MM.1S (cell line): ENCODE results near the gene CDK16.
"Not testable (repeated sequence)": the region's sequence is repeated elsewhere in the genome, so short reads cannot be mapped to it uniquely, and the experiment has no call there.

Experiments used
- DNase-seq: peaks from one replicate; pipeline ENCODE4 v3.0.0-alpha.2; 2015
- H2AFZ ChIP-seq: fragments of 300-600 bp; sonication (generic); 2 replicates; pipeline ENCODE4 v1.6.0; 2016; ENCODE audit warnings: antibody characterized with exemption, low read length
- H3F3A ChIP-seq: fragments of 300-600 bp; sonication (generic); 2 replicates; pipeline ENCODE4 v1.6.1; 2016; ENCODE audit warnings: mild to moderate bottlenecking, antibody characterized with exemption, low read length, moderate library complexity, mixed read lengths; ENCODE audit not compliant: insufficient read depth
- H3K27ac ChIP-seq: fragments of 300-600 bp; sonication (generic); 2 replicates; pipeline ENCODE4 v1.5.1; 2016; ENCODE audit warnings: mild to moderate bottlenecking, low read length
- H3K27me3 ChIP-seq: fragments of 300-600 bp; sonication (generic); replicated peaks from 2 replicates; pipeline ENCODE4 v1.6.0; 2016; ENCODE audit warnings: low read length; ENCODE audit not compliant: insufficient read depth
- H3K36me3 ChIP-seq: fragments of 300-600 bp; sonication (generic); replicated peaks from 2 replicates; pipeline ENCODE4 v1.6.1; 2016; ENCODE audit warnings: mild to moderate bottlenecking, low read length, mixed read lengths; ENCODE audit not compliant: insufficient read depth
- H3K4me1 ChIP-seq: fragments of 300-600 bp; sonication (generic); 2 replicates; pipeline ENCODE4 v1.6.1; 2016; ENCODE audit warnings: low read length, mixed read lengths
- H3K4me2 ChIP-seq: fragments of 300-600 bp; sonication (generic); 2 replicates; pipeline ENCODE4 v1.6.0; 2016; ENCODE audit warnings: low read depth, low read length
- H3K4me3 ChIP-seq: fragments of 300-600 bp; sonication (generic); 2 replicates; pipeline ENCODE4 v1.5.1; 2016; ENCODE audit warnings: low read length, mixed read lengths
- H3K79me2 ChIP-seq: fragments of 300-600 bp; sonication (generic); 2 replicates; pipeline ENCODE4 v1.6.1; 2016; ENCODE audit warnings: mixed run types, low read length, mixed read lengths
- H3K9ac ChIP-seq: fragments of 300-600 bp; sonication (generic); 2 replicates; pipeline ENCODE4 v1.6.1; 2016; ENCODE audit warnings: low read length, mixed read lengths
- H3K9me2 ChIP-seq: fragments of 300-600 bp; sonication (generic); replicated peaks from 2 replicates; pipeline ENCODE4 v1.6.1; 2016; ENCODE audit warnings: mild to moderate bottlenecking, low read length, mixed read lengths; ENCODE audit not compliant: insufficient read depth
- H3K9me3 ChIP-seq: fragments of 300-600 bp; sonication (generic); replicated peaks from 2 replicates; pipeline ENCODE4 v1.6.1; 2016; ENCODE audit warnings: mild to moderate bottlenecking, low read length, mixed read lengths; ENCODE audit not compliant: insufficient read depth
- H4K20me1 ChIP-seq: fragments of 300-600 bp; sonication (generic); 2 replicates; pipeline ENCODE4 v1.6.1; 2016; ENCODE audit warnings: mild to moderate bottlenecking, low read length, moderate library complexity, mixed read lengths; ENCODE audit not compliant: insufficient read depth
- EZH2 ChIP-seq: fragments of 300-600 bp; sonication (generic); optimal IDR thresholded peaks from 2 replicates; pipeline ENCODE3; 2017; ENCODE audit warnings: low read depth, mild to moderate bottlenecking, antibody characterized with exemption, low read length, mixed read lengths
- EZH2phosphoT487 ChIP-seq: fragments of 300-600 bp; sonication (generic); IDR thresholded peaks from 2 replicates; pipeline ENCODE4 v1.6.1; 2018; ENCODE audit warnings: antibody characterized with exemption, low read length
- TF ChIP-seq, protein P1 (sequence below): fragments of 300-600 bp; sonication (generic); IDR thresholded peaks from 2 replicates; pipeline ENCODE4 v1.5.1; 2016; ENCODE audit warnings: antibody characterized with exemption, low read length, mixed read lengths

The CDK16 gene

DNA sequence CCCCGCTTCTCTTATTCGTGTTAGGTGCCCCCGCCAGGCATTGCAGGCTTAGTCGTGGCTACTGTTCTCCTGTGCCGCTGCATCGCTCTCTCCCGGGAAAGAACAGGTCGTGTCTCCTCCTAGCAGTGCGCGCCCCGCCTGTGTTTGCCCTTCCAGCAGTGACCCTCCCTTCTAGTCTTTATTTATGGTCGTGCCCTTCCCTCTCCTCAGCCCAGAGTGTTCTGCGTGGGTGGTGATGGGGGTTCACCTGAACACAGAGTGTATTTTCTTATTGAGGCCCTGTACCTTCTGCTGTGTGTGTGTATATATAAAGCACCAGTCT, 29.5 kb downstream of the CDK16 start:
- TF ChIP-seq EZH2 (no peak), EZH2phosphoT487 (no peak)
- TF ChIP-seq, protein P1, sequence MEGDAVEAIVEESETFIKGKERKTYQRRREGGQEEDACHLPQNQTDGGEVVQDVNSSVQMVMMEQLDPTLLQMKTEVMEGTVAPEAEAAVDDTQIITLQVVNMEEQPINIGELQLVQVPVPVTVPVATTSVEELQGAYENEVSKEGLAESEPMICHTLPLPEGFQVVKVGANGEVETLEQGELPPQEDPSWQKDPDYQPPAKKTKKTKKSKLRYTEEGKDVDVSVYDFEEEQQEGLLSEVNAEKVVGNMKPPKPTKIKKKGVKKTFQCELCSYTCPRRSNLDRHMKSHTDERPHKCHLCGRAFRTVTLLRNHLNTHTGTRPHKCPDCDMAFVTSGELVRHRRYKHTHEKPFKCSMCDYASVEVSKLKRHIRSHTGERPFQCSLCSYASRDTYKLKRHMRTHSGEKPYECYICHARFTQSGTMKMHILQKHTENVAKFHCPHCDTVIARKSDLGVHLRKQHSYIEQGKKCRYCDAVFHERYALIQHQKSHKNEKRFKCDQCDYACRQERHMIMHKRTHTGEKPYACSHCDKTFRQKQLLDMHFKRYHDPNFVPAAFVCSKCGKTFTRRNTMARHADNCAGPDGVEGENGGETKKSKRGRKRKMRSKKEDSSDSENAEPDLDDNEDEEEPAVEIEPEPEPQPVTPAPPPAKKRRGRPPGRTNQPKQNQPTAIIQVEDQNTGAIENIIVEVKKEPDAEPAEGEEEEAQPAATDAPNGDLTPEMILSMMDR, result no peak
- Histone ChIP-seq H3K9me3 (no peaks in the 10 kb centered on the region), H3K4me1 (no peaks in the 10 kb centered on the region), H3K4me2 (no peak overlapping the region), H3K4me3 (no peak overlapping the region), H3K27ac (no peak overlapping the region), H3K36me3 (no peaks in the 10 kb centered on the region), H3K79me2 (no peaks in the 10 kb centered on the region), H2AFZ (no peak overlapping the region), H3K9ac (no peak overlapping the region), H3F3A (no peaks in the 10 kb centered on the region), H3K27me3 (no peaks in the 10 kb centered on the region), H4K20me1 (no peaks in the 10 kb centered on the region), H3K9me2 (no peaks in the 10 kb centered on the region)
- no peak for DNase-seq

DNA sequence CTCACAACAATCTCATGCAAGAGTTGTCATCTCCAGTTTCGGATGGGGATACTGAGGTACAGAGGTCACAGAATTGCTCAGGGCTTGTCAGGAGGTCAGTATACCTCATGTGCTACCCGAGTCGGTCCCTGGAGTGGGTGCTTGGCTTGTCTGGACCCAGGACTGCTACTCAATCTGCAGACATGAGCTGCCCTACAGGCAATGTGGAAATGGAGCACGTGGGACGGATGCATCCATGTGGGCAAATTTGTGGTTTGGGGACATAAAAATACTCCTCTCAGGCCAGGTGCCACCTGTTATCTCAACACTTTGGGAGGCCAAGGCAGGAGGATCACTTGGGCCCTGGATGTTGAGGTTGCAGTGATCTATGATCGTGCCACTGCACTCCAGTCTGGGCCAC, 30.1 kb downstream of the CDK16 start:
- Histone ChIP-seq H2AFZ (no peak overlapping the region), H3K79me2 (no peaks in the 10 kb centered on the region), H3K4me2 (no peak overlapping the region), H3K27ac (no peak overlapping the region), H4K20me1 (no peaks in the 10 kb centered on the region), H3K36me3 (no peaks in the 10 kb centered on the region), H3K4me3 (no peak overlapping the region), H3F3A (no peaks in the 10 kb centered on the region), H3K9me3 (no peaks in the 10 kb centered on the region), H3K9me2 (no peaks in the 10 kb centered on the region), H3K27me3 (no peaks in the 10 kb centered on the region), H3K4me1 (no peaks in the 10 kb centered on the region), H3K9ac (no peak overlapping the region)
- no peak for DNase-seq
- TF ChIP-seq, protein P1, result no peak
- TF ChIP-seq EZH2, result no peak
- TF ChIP-seq EZH2phosphoT487, result no peak

DNA sequence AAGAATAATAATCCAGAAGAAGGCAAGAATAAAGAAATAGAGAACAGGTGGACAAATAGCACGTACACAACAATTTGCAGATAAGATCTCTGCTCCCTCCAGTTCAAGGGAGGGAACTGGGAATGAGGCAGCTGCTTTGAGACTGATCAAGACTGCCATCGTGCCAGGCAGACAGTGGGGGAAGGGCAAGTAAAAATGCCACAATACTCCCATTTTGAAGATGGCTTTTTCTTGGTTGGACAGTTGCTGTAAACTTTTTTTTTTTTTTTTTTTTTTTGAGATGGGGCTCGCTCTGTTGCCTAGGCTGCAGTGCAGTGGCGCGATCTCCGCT, 31.5 kb downstream of the CDK16 start:
- Histone ChIP-seq H3K9me2 (no peaks in the 10 kb centered on the region), H3K4me2 (no peak overlapping the region), H4K20me1 (no peaks in the 10 kb centered on the region), H3K27me3 (no peaks in the 10 kb centered on the region), H3K4me1 (no peaks in the 10 kb centered on the region), H3K9ac (no peak overlapping the region), H3K27ac (no peak overlapping the region), H2AFZ (no peak overlapping the region), H3K9me3 (no peaks in the 10 kb centered on the region), H3K4me3 (no peak overlapping the region), H3F3A (no peaks in the 10 kb centered on the region), H3K79me2 (no peaks in the 10 kb centered on the region), H3K36me3 (no peaks in the 10 kb centered on the region)
- no peak for DNase-seq
- no peak for TF ChIP-seq EZH2phosphoT487
- TF ChIP-seq, protein P1, result no peak
- TF ChIP-seq EZH2, result no peak

DNA sequence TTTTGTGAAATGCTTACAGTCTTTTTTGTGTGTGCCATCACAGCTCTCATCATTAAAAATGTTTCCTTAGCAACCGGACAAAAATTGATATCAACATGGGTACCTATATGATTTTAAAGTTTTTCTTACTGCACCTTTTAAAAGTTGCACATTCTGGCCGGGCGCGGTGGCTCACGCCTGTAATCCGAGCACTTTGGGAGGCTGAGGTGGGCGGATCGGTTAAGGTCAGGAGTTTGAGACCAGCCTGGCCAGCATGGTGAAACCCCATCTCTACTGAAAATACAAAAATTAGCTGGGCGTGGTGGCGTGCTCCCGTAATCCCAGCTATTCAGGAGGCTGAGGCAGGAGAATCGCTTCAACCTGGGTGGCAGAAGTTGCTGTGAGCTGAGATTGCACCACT, 39.1 kb downstream of the CDK16 start:
- not testable (repeated sequence) for H3K27ac ChIP-seq, H3K4me1 ChIP-seq, H3K27me3 ChIP-seq, H3F3A ChIP-seq, H3K4me3 ChIP-seq, H4K20me1 ChIP-seq, DNase-seq, H2AFZ ChIP-seq, H3K9me3 ChIP-seq, H3K36me3 ChIP-seq, H3K9me2 ChIP-seq, H3K4me2 ChIP-seq, H3K9ac ChIP-seq, H3K79me2 ChIP-seq
